ENCODE measurements around the gene KDELR3.

KDELR3 gene

DNA sequence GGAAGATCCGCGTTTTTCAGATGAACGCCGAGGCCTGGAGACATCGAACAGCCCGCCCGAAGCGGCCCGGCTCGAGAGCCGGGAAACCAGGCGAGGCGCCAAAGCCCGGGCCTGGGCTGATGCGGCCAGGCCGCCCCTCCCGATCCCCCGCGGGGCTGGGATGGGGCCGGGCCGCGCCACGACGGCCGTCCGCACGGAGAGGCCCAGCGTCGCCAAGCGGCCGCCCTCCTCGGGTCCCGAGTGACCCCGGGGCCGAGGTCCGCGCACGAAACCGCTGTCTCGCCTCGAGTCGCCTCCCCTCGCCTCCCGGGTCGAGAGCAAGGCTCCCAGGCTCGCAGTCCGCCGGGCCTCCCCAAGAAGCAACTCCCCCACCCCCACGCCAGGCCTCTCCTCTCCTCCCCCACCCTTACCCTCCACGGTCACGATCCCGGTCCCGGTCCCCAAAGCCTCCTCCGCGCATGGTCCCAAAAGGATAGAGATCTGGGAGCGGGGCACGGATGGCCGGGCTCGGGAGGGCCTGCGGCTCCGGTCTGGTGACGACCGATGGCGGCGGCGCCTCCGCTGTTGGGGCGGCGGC, 37.7 kb downstream of the KDELR3 start:
- in situ Hi-C loops (cut with MboI; ENCODE audit: low sequenced_read_pairs, unreplicated experiment) = no loop called here
- TF ChIP-seq, protein P1, sequence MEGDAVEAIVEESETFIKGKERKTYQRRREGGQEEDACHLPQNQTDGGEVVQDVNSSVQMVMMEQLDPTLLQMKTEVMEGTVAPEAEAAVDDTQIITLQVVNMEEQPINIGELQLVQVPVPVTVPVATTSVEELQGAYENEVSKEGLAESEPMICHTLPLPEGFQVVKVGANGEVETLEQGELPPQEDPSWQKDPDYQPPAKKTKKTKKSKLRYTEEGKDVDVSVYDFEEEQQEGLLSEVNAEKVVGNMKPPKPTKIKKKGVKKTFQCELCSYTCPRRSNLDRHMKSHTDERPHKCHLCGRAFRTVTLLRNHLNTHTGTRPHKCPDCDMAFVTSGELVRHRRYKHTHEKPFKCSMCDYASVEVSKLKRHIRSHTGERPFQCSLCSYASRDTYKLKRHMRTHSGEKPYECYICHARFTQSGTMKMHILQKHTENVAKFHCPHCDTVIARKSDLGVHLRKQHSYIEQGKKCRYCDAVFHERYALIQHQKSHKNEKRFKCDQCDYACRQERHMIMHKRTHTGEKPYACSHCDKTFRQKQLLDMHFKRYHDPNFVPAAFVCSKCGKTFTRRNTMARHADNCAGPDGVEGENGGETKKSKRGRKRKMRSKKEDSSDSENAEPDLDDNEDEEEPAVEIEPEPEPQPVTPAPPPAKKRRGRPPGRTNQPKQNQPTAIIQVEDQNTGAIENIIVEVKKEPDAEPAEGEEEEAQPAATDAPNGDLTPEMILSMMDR (IDR thresholded peaks at IDR 0.05; ENCODE audit: borderline replicate concordance, control extremely low read depth, extremely low read depth, insufficient read depth, missing control alignments) = no peak
- peak; percentile 72 for DNase-seq (ENCODE audit: low spot score)

DNA sequence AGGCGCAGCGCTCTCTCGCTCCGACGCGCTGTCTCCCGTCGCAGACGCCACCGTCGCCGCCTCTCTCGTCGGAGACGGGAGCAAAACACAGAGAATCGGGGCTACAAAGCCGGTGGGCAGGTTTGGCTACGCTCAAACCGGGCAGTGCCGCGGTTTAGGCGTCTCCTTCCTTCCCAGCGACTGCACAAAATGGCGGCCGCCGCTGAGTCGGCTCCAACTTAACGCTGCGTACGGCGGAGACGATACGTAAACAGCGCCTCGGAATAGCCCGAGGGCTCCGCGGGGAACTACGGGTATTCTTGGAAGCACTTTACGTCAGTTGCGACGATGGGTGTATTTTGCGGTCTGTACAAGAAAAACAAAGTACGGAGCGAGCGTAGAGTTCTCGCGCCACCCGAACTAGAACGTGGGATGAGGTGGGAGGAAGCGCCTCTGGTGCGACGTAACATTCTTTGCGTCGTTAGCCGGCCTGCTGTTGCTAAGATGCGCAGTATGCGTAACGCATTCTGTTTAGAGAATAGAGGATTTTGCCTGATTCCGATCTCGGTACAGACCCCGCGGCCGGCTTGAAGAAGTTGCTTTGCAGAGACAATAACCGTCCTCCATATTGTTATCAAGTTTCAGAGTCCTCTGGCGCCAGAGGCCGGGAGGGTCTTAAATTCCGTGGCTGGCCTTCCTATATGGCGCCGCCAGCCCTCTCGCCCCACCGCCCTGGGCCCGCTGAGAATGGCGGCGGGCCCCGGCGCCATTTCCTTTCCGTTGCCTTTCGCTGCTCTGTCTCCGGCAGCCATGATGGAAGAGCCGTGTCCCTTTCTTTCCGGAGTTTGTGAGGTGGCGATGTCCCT, 38.4 kb downstream of the KDELR3 start, which contains the start of gene DDX17:
Gene DDX17 (minus strand): TSS at position 194 of the 845 bp plus-strand sequence.
- TF ChIP-seq, protein P1 (IDR thresholded peaks at IDR 0.05; ENCODE audit: borderline replicate concordance, control extremely low read depth, extremely low read depth, insufficient read depth, missing control alignments) = no peak
- DNase-seq (ENCODE audit: low spot score) = peak; percentile 92
- in situ Hi-C loops (cut with MboI; ENCODE audit: low sequenced_read_pairs, unreplicated experiment) = no loop called here

DNA sequence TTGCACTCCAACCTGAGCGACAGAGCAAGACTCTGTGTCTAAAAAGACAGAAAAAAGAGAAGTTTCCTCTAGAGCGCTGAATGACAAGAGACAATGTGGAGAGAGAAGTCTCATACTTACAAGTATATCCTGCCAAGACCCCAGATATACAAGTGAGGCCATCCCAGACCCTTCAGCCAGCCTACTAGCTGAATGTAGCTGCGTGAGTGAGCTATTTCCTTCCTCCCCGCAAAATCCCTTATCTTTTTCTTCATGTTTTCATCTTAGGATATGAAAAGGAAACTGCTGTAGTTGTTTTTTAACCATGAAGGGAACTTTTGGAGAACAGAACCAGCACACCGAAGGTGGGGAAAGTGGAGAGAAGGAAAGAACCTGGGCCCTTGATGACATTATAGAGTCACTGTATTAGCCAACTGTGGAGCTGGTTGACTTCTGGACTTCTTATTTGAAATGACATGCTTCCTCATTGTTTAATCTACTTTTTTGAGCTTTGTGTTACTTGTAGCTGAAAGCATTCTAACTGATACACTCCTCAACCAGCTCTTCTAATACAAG, 42.6 kb downstream of the KDELR3 start:
- no peak for DNase-seq (ENCODE audit: low spot score)
- in situ Hi-C loops (cut with MboI; ENCODE audit: low sequenced_read_pairs, unreplicated experiment) = no loop called here
- TF ChIP-seq, protein P1 (IDR thresholded peaks at IDR 0.05; ENCODE audit: borderline replicate concordance, control extremely low read depth, extremely low read depth, insufficient read depth, missing control alignments) = no peak

DNA sequence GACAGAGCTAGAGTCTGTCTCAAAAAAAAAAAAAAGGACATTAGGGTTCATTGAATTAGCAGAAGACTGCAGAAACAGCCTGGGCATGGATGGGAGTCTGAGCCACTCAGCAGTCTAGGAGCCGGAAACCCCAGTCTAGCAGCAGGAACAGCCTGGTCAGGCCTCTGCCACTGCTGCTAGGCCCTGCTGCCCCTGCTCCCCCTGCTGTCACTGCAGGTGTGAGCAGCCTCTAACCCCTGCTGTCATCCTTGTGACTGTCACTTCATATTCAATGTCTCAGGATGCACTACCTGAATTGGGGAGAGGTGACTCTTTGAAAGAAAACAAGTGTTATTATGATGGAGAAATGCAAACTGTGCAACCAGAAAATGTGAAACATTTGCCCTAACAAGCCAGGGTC, 45.2 kb downstream of the KDELR3 start:
- in situ Hi-C loops (cut with MboI; ENCODE audit: low sequenced_read_pairs, unreplicated experiment) = no loop called here
- DNase-seq (ENCODE audit: low spot score) = peak; percentile 58

DNA sequence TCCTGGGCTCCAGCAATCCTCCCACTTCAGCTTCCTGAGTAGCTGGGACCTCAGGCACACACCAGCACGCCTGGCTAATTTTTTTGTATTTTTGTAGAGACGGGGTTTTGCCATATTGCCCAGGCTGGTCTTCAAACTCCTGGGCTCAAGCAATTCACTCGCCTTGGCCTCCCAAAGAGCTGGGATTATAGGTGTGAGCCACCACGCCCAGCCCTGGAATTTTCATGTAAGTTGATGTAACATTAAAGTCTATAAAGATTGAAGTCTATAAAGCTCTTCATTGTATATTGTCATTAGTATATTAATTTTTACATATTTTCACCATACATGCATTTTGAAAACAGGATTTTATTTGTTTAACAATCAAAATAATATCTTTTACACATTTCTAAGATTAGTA, 50.7 kb downstream of the KDELR3 start:
- in situ Hi-C loops (cut with MboI; ENCODE audit: low sequenced_read_pairs, unreplicated experiment) = no loop called here
- TF ChIP-seq, protein P1 (IDR thresholded peaks at IDR 0.05; ENCODE audit: borderline replicate concordance, control extremely low read depth, extremely low read depth, insufficient read depth, missing control alignments) = no peak
- no peak for DNase-seq (ENCODE audit: low spot score)

More for the DNA sequence above, 45.2 kb downstream of the KDELR3 start:
- TF ChIP-seq, protein P1 (IDR thresholded peaks at IDR 0.05; ENCODE audit: borderline replicate concordance, control extremely low read depth, extremely low read depth, insufficient read depth, missing control alignments) = peak; percentile 70

DNA sequence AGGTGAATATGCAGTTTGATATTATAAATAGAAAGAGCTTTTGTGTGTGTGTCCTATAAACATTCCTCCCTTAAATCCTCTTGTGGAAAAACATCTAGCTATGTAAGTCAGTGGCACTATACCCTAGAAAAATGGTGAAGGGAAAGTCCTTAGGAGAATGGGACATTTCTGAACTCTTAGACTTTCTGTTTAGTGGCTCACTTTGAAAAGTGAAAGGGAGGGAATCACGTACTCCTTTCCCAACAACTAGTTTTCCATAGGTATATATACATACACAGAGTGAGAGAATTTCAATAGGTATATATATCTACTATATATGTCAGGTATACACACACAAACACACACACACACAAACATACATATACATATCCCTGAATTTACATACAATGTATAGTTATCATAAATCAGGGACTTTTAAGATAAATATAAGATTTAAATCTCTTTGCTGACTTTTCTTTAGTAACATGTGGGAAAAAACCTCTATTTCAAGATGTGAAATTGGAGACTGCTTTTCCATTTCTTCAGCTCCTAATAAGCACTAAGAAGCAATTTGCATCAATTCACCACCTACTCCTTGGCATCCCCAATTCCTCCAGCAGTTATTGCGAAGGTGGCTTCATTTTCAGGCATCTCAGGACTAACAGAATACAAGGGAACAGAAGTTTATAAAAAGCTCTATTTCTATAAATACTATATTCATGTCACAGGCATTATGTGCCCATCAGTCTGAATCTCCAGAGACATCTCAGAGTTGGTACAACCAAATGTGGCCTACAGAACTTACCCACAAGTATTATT, 51.8 kb downstream of the KDELR3 start:
- in situ Hi-C loops (cut with MboI; ENCODE audit: low sequenced_read_pairs, unreplicated experiment) = no loop called here
- TF ChIP-seq, protein P1 (IDR thresholded peaks at IDR 0.05; ENCODE audit: borderline replicate concordance, control extremely low read depth, extremely low read depth, insufficient read depth, missing control alignments) = no peak
- no peak for DNase-seq (ENCODE audit: low spot score)

Data from GM13976 (cell line).